HG03095 (cell line): ENCODE data around the gene CASP10.

Experiments
- ATAC-seq: cut with Tn5 transposase; IDR thresholded peaks from one replicate; pipeline ENCODE4 v1.9.1; 2021; ENCODE audit warnings: moderate library complexity; ENCODE audit not compliant: unreplicated experiment

The CASP10 gene

GRCh38 chr2:201195331-201195730 lies 12.4 kb downstream of the CASP10 start:
- no peak for ATAC-seq

GRCh38 chr2:201196003-201196402 lies 13.1 kb downstream of the CASP10 start:
- ATAC-seq = no peak

- ATAC-seq = no peak
Measured at GRCh38 chr2:201196803-201197202, 13.9 kb downstream of the CASP10 start.

GRCh38 chr2:201197781-201198180 lies 14.8 kb downstream of the CASP10 start:
- ATAC-seq = no peak

GRCh38 chr2:201199847-201200246 lies 16.9 kb downstream of the CASP10 start:
- no peak for ATAC-seq

- ATAC-seq = no peak
Measured at GRCh38 chr2:201200345-201200744, 17.4 kb downstream of the CASP10 start.

- ATAC-seq = no peak
Measured at GRCh38 chr2:201201371-201201770, 18.4 kb downstream of the CASP10 start.

GRCh38 chr2:201203916-201204654 lies 21.1 kb downstream of the CASP10 start:
- no peak for ATAC-seq

GRCh38 chr2:201204655-201205514 lies 21.9 kb downstream of the CASP10 start:
- no peak for ATAC-seq

- no peak for ATAC-seq
Measured at GRCh38 chr2:201205515-201205849, 22.5 kb downstream of the CASP10 start.

GRCh38 chr2:201208563-201209252 lies 25.8 kb downstream of the CASP10 start:
- ATAC-seq = peak; percentile 50

GRCh38 chr2:201215963-201216362 lies 33.0 kb downstream of the CASP10 start:
- no peak for ATAC-seq

- no peak for ATAC-seq
Measured at GRCh38 chr2:201216918-201217317, 34.0 kb downstream of the CASP10 start.

- ATAC-seq = no peak
Measured at GRCh38 chr2:201218780-201219179, 35.8 kb downstream of the CASP10 start.

- ATAC-seq = no peak
Measured at GRCh38 chr2:201219328-201220096, 36.6 kb downstream of the CASP10 start.

- no peak for ATAC-seq
Measured at GRCh38 chr2:201220102-201220570, 37.2 kb downstream of the CASP10 start.

- ATAC-seq = peak; percentile 96
Measured at GRCh38 chr2:201223089-201224073, 40.4 kb downstream of the CASP10 start.

- no peak for ATAC-seq
Measured at GRCh38 chr2:201228271-201228911, 45.5 kb downstream of the CASP10 start.

- ATAC-seq = no peak
Measured at GRCh38 chr2:201228912-201229290, 46.0 kb downstream of the CASP10 start.
